ENCODE data around the gene ADAMTSL3.

Gene ADAMTSL3

GRCh38 chr15:83983634-83984458 is 329.9 kb downstream of the ADAMTSL3 start:
- H3K4me3 ChIP-seq (ENCODE audit: low read depth, low read length) = no peak overlapping the region
- DNase-seq (ENCODE audit: low read depth) = no peak

- no peak for DNase-seq (ENCODE audit: low read depth)
- H3K4me3 ChIP-seq (ENCODE audit: low read depth, low read length) = no peak overlapping the region
These were observed 330.7 kb downstream of the ADAMTSL3 start for GRCh38 chr15:83984601-83985000.

- no peak for DNase-seq (ENCODE audit: low read depth)
- no peak overlapping the region for H3K4me3 ChIP-seq (ENCODE audit: low read depth, low read length)
These were observed 337.2 kb downstream of the ADAMTSL3 start for GRCh38 chr15:83991163-83991562.

- H3K4me3 ChIP-seq (ENCODE audit: low read depth, low read length) = no peak overlapping the region
- no peak for DNase-seq (ENCODE audit: low read depth)
These were observed 338.6 kb downstream of the ADAMTSL3 start for GRCh38 chr15:83992324-83993031.

GRCh38 chr15:83993591-83993990 is 339.7 kb downstream of the ADAMTSL3 start:
- no peak overlapping the region for H3K4me3 ChIP-seq (ENCODE audit: low read depth, low read length)
- DNase-seq (ENCODE audit: low read depth) = no peak

- no peak for DNase-seq (ENCODE audit: low read depth)
- no peak overlapping the region for H3K4me3 ChIP-seq (ENCODE audit: low read depth, low read length)
These were observed 344.6 kb downstream of the ADAMTSL3 start for GRCh38 chr15:83998486-83998885.

- DNase-seq (ENCODE audit: low read depth) = peak; percentile 4
- H3K4me3 ChIP-seq (ENCODE audit: low read depth, low read length) = no peak overlapping the region
These were observed 345.6 kb downstream of the ADAMTSL3 start for GRCh38 chr15:83999396-84000135.

GRCh38 chr15:84001037-84001436 is 347.1 kb downstream of the ADAMTSL3 start:
- no peak overlapping the region for H3K4me3 ChIP-seq (ENCODE audit: low read depth, low read length)
- no peak for DNase-seq (ENCODE audit: low read depth)

GRCh38 chr15:84001655-84002054 is 347.7 kb downstream of the ADAMTSL3 start:
- no peak for DNase-seq (ENCODE audit: low read depth)
- H3K4me3 ChIP-seq (ENCODE audit: low read depth, low read length) = no peak overlapping the region

- no peak for DNase-seq (ENCODE audit: low read depth)
These were observed 350.0 kb downstream of the ADAMTSL3 start for GRCh38 chr15:84003791-84004503.

GRCh38 chr15:84006421-84006820 is 352.5 kb downstream of the ADAMTSL3 start:
- DNase-seq (ENCODE audit: low read depth) = no peak
- no peak overlapping the region for H3K4me3 ChIP-seq (ENCODE audit: low read depth, low read length)

More at GRCh38 chr15:84003791-84004503, 350.0 kb downstream of the ADAMTSL3 start:
- no peak overlapping the region for H3K4me3 ChIP-seq (ENCODE audit: low read depth, low read length)

- H3K4me3 ChIP-seq (ENCODE audit: low read depth, low read length) = no peak overlapping the region
- no peak for DNase-seq (ENCODE audit: low read depth)
These were observed 355.7 kb downstream of the ADAMTSL3 start for GRCh38 chr15:84009616-84010015.

- no peak for DNase-seq (ENCODE audit: low read depth)
- no peak overlapping the region for H3K4me3 ChIP-seq (ENCODE audit: low read depth, low read length)
These were observed 356.3 kb downstream of the ADAMTSL3 start for GRCh38 chr15:84010246-84010645.

GRCh38 chr15:84016371-84016770 is 362.4 kb downstream of the ADAMTSL3 start:
- no peak for DNase-seq (ENCODE audit: low read depth)
- H3K4me3 ChIP-seq (ENCODE audit: low read depth, low read length) = no peak overlapping the region

- H3K4me3 ChIP-seq (ENCODE audit: low read depth, low read length) = no peak overlapping the region
- no peak for DNase-seq (ENCODE audit: low read depth)
These were observed 368.6 kb downstream of the ADAMTSL3 start for GRCh38 chr15:84022516-84022915.

GRCh38 chr15:84023636-84024035 is 369.7 kb downstream of the ADAMTSL3 start:
- no peak for DNase-seq (ENCODE audit: low read depth)
- no peak overlapping the region for H3K4me3 ChIP-seq (ENCODE audit: low read depth, low read length)

- no peak for DNase-seq (ENCODE audit: low read depth)
- no peak overlapping the region for H3K4me3 ChIP-seq (ENCODE audit: low read depth, low read length)
These were observed 380.1 kb downstream of the ADAMTSL3 start for GRCh38 chr15:84033793-84034553.

GRCh38 chr15:84034578-84035398 is 380.9 kb downstream of the ADAMTSL3 start:
- no peak for DNase-seq (ENCODE audit: low read depth)

More at GRCh38 chr15:84034578-84035398, 380.9 kb downstream of the ADAMTSL3 start:
- no peak overlapping the region for H3K4me3 ChIP-seq (ENCODE audit: low read depth, low read length)

All from skeletal muscle cell (primary cell).